Stimulated activated CD4-positive, alpha-beta T cell treated with anti-CD3 and anti-CD28 coated beads, Interleukin-2, amount 100 ng/mL, for 24 hours (primary cell): ENCODE measurements around the gene NLRP4.

Source experiments
- DNase-seq, 2 donors: peaks; one replicate each; pipeline ENCODE4 v3.0.0-alpha.2; 2020

NLRP4 gene, protein sequence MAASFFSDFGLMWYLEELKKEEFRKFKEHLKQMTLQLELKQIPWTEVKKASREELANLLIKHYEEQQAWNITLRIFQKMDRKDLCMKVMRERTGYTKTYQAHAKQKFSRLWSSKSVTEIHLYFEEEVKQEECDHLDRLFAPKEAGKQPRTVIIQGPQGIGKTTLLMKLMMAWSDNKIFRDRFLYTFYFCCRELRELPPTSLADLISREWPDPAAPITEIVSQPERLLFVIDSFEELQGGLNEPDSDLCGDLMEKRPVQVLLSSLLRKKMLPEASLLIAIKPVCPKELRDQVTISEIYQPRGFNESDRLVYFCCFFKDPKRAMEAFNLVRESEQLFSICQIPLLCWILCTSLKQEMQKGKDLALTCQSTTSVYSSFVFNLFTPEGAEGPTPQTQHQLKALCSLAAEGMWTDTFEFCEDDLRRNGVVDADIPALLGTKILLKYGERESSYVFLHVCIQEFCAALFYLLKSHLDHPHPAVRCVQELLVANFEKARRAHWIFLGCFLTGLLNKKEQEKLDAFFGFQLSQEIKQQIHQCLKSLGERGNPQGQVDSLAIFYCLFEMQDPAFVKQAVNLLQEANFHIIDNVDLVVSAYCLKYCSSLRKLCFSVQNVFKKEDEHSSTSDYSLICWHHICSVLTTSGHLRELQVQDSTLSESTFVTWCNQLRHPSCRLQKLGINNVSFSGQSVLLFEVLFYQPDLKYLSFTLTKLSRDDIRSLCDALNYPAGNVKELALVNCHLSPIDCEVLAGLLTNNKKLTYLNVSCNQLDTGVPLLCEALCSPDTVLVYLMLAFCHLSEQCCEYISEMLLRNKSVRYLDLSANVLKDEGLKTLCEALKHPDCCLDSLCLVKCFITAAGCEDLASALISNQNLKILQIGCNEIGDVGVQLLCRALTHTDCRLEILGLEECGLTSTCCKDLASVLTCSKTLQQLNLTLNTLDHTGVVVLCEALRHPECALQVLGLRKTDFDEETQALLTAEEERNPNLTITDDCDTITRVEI

DNA sequence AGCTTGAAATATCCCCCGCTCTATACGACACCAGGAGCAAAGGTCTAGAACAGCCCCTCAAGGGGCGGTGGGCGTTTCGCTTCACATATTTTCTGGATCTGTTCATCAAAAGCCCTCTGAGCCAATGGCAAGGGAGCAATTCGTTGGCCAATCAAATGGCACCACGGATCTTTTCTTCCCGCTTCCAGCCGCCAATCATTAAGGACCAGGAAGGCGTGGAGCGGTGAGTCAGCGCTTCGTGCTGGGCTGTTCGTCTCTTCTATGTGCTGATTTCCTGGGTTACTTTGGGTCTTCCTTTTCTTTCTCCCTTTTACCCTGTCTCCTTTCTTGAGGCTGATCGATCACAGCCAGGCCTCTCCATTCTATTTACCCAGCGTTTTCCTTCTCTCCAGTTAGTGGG, at the start of gene NLRP4:
NLRP4 (plus strand) TSS at position 201 of the 400 bp plus-strand sequence. CDS start 15,541 bp downstream, outside the sequence.
- DNase-seq = no peak

GRCh38 chr19:55795021-55795420, 41.3 kb upstream of the NLRP4 start:
- DNase-seq = no peak

- no peak for DNase-seq
Measured at GRCh38 chr19:55801416-55801815, 34.9 kb upstream of the NLRP4 start.

GRCh38 chr19:55802281-55802680, 34.1 kb upstream of the NLRP4 start:
- no peak for DNase-seq

DNA sequence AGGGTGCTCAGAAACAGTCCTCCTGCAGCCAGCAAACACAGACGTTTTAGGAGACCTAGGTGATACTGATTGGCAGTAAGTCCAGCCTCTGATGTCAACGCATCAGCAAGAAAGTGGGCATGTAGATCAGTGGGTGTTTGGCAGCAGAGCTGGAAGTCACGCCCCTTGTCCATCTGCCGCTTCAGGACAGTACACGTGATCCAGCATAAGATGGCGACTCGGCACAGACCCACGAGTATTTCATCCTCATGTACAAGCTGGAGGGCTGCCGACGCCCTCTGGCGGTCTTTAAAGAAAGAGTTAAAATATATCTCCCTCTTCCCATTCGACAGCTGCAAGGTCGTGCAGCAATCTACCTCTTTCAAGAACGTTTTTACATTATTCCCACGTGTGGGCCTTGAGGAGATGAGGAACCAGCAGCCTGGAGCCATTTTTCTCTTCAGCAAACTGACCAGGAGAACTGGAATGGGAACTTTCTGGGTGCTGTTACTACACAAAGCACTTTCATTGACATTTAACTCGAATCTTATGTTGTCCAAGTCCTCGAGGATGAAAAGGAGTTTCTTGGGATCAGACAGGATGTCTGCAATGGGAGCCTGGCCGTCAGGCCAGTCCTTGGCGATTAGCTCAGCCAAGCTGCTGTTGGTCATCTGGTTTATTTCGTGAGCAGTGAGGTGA, 26.8 kb upstream of the NLRP4 start:
- peak; percentile 42 to 43 for DNase-seq

GRCh38 chr19:55811340-55811739, 25.0 kb upstream of the NLRP4 start:
- DNase-seq = no peak

DNA sequence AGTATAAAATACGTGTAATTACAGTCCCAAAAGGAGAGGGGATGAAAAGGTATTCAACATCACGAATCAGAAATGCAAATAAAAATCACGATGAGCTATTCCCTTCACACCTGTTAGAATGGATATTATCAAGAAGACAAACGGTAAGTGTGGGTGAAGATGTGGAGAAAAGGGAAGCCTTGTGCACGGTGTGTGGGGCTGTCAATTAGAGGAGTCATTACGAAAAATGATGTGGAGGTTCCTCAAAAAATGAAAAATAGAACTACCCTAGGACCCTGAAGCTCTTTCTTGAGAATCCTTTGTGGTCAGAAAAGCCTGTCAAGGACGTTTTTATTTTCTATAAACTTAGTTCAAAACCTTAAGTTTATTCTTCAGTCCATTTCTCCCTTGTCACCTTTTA, 23.9 kb upstream of the NLRP4 start:
- DNase-seq = no peak

GRCh38 chr19:55813906-55814305, 22.4 kb upstream of the NLRP4 start:
- no peak for DNase-seq

DNA sequence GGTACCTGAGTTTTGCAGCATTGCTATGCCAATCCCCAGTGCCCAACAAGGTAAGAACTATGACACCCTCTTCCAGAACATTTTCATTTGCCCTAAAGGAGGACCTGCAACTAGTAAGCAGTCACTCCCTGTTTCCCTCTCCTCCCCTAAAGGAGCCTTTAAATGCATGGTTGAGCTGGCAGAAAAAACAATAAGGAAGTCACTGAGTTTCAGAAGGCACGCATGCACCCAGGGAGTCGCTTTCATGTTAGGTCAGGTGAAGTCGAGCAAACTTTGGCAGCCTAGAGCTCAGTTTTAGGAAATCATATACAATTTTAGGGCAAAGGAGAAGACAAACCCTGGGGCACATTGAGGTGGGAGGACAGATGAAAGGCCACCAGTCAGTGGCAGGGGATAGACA, 16.3 kb upstream of the NLRP4 start:
- no peak for DNase-seq

DNA sequence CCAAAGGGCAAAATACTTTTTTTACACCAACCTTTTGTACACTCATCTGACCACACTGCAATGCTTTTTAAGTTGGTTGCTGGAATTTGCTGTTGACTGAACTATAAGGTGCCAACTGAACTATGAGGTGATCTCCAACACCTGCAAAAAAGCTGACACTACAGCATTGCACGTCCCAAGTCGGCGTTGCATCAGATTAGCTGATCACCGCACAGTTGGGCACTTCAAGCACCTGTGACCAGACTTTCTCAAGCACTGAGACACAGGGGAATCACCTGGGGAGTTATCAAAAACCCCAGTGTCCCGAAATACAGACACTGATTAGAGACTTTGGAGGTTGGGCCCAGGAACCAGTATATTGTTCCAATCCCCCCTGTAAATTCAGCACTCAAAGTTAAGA, 5.7 kb upstream of the NLRP4 start:
- DNase-seq = no peak

DNA sequence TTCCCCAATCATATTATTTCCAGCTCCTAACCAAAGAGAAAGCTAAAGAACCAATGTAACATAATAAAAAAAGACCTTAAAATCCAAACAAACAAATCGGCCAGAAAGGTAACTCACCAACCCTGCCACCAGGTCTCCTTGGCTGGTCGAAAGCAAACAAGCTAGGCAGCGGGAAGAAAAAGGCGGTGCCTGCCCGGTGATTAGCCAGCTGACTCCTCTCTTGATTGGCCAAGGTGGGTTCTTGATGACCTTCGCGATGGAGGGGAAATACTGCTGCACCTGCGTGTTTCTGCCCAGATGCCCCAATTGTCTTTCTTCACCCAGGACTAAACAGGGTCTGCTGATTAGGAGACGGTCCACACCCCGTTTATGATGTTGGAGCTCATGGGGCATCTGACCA, 4.5 kb upstream of the NLRP4 start, which contains the start of gene NLRP11:
NLRP11 (minus strand) TSS at position 154 of the 400 bp plus-strand sequence. CDS start 13,825 bp downstream, outside the sequence.
- no peak for DNase-seq

- no peak for DNase-seq
Measured at GRCh38 chr19:55832676-55833075, 3.7 kb upstream of the NLRP4 start.

GRCh38 chr19:55838251-55838650, 1.9 kb downstream of the NLRP4 start:
- DNase-seq = no peak

- no peak for DNase-seq
Measured at GRCh38 chr19:55838906-55839305, 2.6 kb downstream of the NLRP4 start.

- DNase-seq = no peak
Measured at GRCh38 chr19:55855160-55855559, 18.8 kb downstream of the NLRP4 start.

- no peak for DNase-seq
Measured at GRCh38 chr19:55857149-55857548, 20.8 kb downstream of the NLRP4 start.

GRCh38 chr19:55857974-55858373, 21.6 kb downstream of the NLRP4 start:
- no peak for DNase-seq

- DNase-seq = no peak
Measured at GRCh38 chr19:55858401-55858800, 22.1 kb downstream of the NLRP4 start.

DNA sequence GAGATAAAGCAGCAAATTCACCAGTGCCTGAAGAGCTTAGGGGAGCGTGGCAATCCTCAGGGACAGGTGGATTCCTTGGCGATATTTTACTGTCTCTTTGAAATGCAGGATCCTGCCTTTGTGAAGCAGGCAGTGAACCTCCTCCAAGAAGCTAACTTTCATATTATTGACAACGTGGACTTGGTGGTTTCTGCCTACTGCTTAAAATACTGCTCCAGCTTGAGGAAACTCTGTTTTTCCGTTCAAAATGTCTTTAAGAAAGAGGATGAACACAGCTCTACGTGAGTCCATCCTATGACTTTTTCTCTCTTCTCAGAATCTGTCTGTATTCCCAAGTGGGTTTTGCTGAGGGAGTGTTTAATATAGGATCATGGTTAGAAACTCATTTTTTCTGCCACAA, 22.6 kb downstream of the NLRP4 start:
- no peak for DNase-seq

GRCh38 chr19:55866521-55866920, 30.2 kb downstream of the NLRP4 start:
- DNase-seq = no peak

DNA sequence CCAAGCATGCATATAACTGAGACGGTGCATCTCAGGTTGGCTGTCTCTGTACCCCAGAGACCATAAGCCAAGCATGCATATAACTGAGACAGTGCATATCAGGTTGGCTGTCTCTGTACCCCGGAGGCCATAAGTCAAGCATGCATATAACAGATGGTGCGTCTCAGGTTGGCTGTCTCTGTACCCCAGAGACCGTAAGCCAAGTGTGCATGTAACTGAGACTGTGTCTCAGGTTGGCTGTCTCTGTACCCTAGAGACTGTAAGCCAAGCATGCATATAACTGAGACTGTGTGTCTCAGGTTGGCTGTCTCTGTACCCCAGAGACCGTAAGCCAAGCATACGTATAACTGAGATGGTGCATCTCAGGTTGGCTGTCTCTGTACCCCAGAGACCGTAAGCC, 30.8 kb downstream of the NLRP4 start:
- DNase-seq = no peak

DNA sequence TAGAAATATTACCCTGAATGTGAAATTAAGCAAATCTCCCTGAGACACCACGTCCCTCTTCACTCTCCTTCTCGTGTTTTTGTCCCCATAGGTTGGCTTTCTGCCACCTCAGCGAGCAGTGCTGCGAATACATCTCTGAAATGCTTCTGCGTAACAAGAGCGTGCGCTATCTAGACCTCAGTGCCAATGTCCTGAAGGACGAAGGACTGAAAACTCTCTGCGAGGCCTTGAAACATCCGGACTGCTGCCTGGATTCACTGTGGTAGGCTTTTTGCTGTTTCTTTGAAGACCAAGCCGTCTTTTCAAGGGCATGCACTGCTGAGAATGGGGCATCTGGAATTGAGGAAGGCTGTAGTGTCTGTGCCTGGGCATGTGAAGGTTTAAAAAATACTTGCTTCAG, 34.4 kb downstream of the NLRP4 start:
- no peak for DNase-seq

DNA sequence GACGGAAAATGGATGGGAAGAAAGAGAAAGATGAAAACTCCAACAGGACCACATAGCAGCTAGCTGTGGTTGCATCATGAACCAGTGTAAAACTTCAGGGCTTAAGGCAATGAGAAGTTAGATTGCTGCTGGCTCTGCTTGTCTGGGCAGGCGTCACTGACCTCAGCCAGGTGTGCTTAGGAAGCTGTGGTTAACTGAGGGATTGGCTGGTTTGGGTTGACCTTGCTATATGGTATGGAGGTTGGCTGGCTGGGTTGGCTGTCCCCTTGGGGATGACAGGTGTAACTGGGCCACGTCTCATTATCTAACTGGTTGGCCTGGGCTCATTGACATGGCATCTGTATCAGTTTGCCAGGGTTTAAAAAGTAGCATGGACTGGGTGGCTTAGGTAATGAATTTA, 40.9 kb downstream of the NLRP4 start:
- no peak for DNase-seq
